NCI-H345 treated with DMSO at 0.1 percent for 48 hours (cell line): ENCODE measurements around the gene TBC1D10A.

Experiments used
- DNase-seq: peaks from one replicate; lab custom pipeline; 2025; ENCODE audit not compliant: unreplicated experiment; lab: John Stamatoyannopoulos, UW

TBC1D10A gene

DNA sequence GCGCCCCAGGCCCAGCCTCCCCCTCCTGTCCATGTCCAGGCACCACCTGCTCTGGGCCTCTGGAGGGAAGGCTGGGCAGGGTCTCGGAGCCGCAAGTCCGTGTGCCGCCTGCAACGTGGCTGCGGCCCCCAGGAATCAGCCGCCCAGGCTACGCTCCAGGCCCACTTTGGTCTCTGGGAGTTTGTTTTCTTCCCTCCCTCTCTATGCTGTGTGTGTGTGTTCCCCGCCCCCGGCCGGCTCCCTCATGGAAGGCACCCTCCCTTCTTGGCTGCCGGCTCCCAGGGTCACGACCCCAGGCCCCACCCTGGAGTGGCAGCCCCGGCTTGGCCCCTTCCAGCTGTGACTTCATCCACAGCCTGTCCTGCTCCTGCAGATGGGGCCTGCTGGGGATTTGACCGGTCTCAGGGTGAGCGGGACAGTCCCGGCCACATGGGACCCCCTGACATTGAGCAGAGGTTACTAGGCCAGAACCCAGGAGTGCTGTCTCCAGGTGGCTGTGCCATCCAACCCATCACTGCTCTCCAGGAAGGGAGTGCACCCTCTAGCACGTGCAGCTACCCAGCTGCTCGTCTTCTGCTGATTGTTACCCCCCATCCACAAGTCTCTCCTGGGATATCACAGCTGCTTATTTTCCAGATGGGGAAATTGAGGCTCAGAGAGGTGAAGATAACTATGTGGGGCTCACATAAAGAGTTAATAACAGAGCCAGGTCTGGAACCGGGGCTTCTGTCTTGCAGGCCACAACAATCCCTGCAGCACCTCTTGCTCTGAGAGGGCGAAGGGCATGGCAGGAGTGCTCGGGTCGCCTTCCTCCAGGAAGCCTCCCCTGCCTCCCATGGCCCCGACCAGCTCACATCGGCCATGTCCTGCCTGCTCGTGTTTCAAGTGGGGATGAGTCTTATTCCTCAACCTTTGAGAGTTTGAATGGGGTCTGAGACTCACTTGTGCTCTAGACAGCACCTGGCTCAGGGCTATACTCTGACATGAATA lies 77.4 kb downstream of the TBC1D10A start:
- no peak for DNase-seq

DNA sequence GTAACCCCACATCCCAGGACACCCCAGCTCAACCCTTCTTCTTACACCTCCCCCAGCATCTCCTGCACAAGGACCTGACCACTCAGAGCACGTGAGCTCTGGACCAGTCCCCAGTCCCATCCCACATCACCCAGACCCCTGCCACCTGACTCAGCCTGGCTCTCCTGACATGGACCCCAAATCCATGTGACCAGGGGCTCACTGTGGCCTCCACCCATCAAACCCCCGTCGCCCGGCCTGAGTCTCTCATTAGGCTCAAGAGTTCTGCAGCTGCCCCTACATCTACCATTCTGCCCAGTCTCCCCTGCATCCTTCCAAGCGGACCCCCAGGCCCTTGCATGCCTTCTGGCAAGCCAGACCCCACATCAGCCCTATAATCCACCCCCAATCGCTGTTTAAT lies 78.3 kb downstream of the TBC1D10A start:
- no peak for DNase-seq

DNA sequence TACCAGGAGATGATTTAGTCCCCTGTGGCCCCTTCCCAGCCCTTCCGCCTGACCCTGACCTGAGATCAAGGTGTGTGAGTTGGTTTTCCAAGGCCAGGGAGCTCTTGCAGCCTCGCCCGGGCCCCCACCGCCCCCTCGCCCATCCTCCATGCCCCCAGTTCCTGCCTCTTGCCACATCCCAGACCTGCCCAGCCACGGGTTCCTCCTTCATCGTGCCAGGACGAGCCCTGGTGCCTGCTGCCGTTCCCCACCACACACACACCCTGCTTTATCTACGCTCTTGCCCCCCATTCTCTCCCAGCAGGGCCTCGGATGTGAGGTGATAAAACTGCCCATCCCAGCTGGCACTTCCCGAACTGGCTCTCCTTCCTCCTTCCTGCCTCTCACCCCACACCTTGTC lies 78.8 kb downstream of the TBC1D10A start:
- DNase-seq = no peak

- no peak for DNase-seq
Measured at GRCh38 chr22:30247561-30247960, 79.2 kb downstream of the TBC1D10A start.

DNA sequence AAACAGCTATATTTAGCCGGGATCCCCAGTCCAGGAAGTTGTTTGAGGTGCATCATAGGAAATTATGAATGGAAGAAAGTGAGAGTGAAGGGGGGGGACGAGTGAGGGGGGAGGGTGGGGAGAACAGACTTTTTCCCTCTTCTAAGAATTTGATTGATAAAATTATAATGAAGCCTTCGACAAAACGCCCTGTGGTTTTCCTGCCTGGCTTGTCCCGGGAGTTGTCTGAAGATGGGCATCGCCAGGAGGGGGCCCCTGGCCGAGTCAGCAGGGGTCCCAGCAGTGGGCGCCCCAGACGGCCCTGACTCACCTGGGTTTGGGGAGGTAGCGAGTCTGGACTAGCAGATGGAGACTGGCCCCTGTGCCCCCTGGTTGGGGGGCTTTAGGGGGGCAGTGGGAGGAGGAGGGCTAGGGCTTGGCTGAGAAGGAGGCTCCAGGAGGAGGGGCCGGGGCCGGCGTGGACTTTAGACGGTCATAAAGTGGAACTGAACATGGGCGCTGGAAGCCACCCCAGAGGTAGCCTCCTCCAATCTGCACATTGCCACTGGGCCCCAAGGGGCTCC lies 79.8 kb downstream of the TBC1D10A start:
- DNase-seq = no peak

DNA sequence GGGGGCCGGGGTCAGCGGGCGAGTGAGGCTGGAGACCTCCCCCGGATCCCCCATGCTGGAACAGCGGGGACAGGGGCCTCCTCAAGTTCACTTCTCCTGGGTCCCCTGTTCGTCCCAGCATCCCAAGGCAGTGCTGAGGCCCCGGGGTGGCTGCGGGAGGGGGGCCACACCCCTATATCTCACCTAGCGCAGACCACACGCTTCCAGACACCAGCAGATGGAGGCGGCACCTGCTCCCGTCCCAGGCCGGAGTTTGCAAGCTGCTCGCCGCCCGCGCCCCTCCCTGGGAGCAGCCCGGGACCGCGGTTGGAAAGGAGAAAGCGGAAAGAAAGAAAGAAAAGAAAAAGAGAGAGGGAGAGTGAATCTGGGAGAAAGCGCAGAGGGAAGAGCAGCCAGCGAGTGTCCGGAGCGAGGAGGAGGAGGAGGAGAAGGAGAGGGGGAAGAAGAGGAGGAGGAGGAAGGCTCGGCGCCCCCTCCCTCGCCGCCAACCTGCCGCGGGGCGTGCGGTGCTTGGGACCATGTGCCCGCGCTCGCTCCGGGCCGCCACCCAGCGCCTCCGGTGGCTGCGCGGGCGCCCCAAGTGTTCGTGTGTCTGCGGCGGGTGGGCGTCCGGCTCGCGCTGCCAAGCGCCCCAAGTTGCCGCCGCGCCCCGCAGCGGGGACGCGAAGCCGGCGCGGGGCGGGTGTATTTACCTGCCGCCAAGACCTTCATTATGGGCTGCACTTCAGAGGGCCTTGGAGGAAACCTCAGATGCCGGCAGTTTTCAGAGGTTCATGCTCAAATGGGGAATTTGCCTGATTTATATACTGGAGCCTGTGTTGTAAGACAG lies 80.5 kb downstream of the TBC1D10A start, which contains the start of gene LIF:
Gene LIF (minus strand): TSS at position 775 of the 829 bp plus-strand sequence. CDS start 64 bp downstream, at position 711.
- no peak for DNase-seq

- no peak for DNase-seq
Measured at GRCh38 chr22:30245181-30245984, 81.4 kb downstream of the TBC1D10A start.

DNA sequence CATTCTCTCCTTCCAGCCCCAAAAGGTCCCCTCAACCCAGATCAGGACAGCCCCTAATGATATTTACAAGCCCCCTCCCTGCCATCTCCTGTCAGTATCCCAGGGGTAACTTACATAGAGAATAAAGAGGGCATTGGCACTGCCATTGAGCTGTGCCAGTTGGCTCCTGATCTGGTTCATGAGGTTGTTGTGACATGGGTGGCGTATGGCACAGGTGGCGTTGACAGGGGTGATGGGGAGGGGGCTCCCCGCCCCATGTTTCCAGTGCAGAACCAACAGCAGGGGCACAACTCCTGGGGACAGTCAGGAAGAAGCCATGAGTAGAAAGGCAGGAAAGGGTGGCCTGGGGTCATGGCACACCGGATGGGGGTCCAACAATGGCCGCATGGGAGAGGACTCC lies 82.1 kb downstream of the TBC1D10A start:
- DNase-seq = no peak

GRCh38 chr22:30244066-30244465 lies 82.7 kb downstream of the TBC1D10A start:
- no peak for DNase-seq

- no peak for DNase-seq
Measured at GRCh38 chr22:30243661-30244060, 83.1 kb downstream of the TBC1D10A start.
